NB4 (cell line): ENCODE measurements around the gene HS3ST3B1.

Source experiments
- CTCF ChIP-seq: IDR thresholded peaks from one replicate; pipeline ENCODE4 v1.5.1; 2012; ENCODE audit warnings: low read depth, low read length
- MAX ChIP-seq: IDR thresholded peaks from 2 replicates; pipeline ENCODE4 v1.6.1; 2011; ENCODE audit warnings: low read depth, low read length
- MYC ChIP-seq: IDR thresholded peaks from 2 replicates; pipeline ENCODE4 v1.6.1; 2011; ENCODE audit warnings: low read depth, low read length
- POLR2A ChIP-seq: IDR thresholded peaks from 2 replicates; pipeline ENCODE4 v1.6.1; 2011; ENCODE audit warnings: mild to moderate bottlenecking; ENCODE audit not compliant: insufficient read length; ENCODE audit errors: extremely low read depth

- TF ChIP-seq CTCF (no peak), MAX (no peak), POLR2A (no peak), MYC (no peak)
Measured at GRCh38 chr17:14336418-14336817, 35.5 kb downstream of the HS3ST3B1 start.
